K562 (cell line): ENCODE measurements around the gene AKT1. TPM values are rescaled to one million over a fixed set of nuclear protein-coding genes. Genes with fewer than 3 reads are reported as not detected.

Experiments
- ATAC-seq: fragments of 200-7000 bp; cut with Tn5 transposase; 3 replicates; pipeline ENCODE4 v1.9.1; 2020; ENCODE audit warnings: moderate library complexity
- BruUV-seq: library from RNA; stranded (reverse); fragments of 400-500 nt; replicated peaks from 2 replicates; lab custom pipeline; 2021; lab: Mats Ljungman, UMichigan
- CTCF ChIA-PET: fragments of 300-600 bp; formaldehyde crosslinking; extraction: SDS; loops from one replicate; lab custom pipeline; 2021; ENCODE audit warnings: low intra/inter-chr PET ratio; lab: Yijun Ruan, JAX
- POLR2A ChIA-PET: fragments of 300-600, 350-650 bp; sonication (Branson Sonifier 250); formaldehyde crosslinking; extraction: SDS; loops from one replicate; lab custom pipeline; 2021; ENCODE audit warnings: antibody characterized with exemption, inconsistent platforms; lab: Yijun Ruan, JAX
- DNase-seq, 4 experiments: peaks; one replicate each; pipeline versions ENCODE4 v3.0.0 to v3.0.0-alpha.2; 2011 to 2018; ENCODE audit warnings: low spot score in 3 of 4, mixed read lengths in 3 of 4; ENCODE audit errors: extremely low read depth in 1 of 4
- FAIRE-seq: peaks from 2 replicates; lab custom pipeline; 2011; peaks lifted over from hg19 to GRCh38; lab: Jason Lieb, UNC
- H2AFZ ChIP-seq: 2 replicates; pipeline ENCODE4 v1.6.0; 2011; ENCODE audit warnings: low read depth, low read length, control low read depth, inconsistent platforms
- H3K27ac ChIP-seq: fragments of 200-600 bp; 3 replicates; pipeline ENCODE4 v1.8.0; 2011; ENCODE audit warnings: low read depth, mild to moderate bottlenecking, control low read depth, inconsistent platforms, low read length, moderate library complexity, mixed read lengths; ENCODE audit errors: extremely low read depth
- H3K27me3 ChIP-seq, 2 experiments: fragments of 300-600 bp in 1 of 2; 2 replicates in 1 of 2; 3 replicates in 1 of 2; pipeline versions ENCODE4 v1.6.0 to v1.8.0; 2011; ENCODE audit warnings: inconsistent platforms in 2 of 2, low read length in 2 of 2, mild to moderate bottlenecking in 1 of 2, mixed read lengths in 1 of 2, moderate library complexity in 1 of 2; ENCODE audit not compliant: control insufficient read depth in 2 of 2, insufficient read depth in 2 of 2
- H3K36me3 ChIP-seq: fragments of 300-600 bp; 3 replicates; pipeline ENCODE4 v1.8.0; 2011; ENCODE audit warnings: mild to moderate bottlenecking, low read length, inconsistent platforms; ENCODE audit not compliant: control insufficient read depth, insufficient read depth
- H3K4me1 ChIP-seq, 2 experiments: fragments of 200-600 bp in 1 of 2; replicated peaks in 1 of 2; 2 replicates in 1 of 2; 3 replicates in 1 of 2; pipeline versions ENCODE4 v1.5.1 to v1.8.0; 2011; ENCODE audit warnings: inconsistent platforms in 2 of 2, low read length in 2 of 2, mild to moderate bottlenecking in 1 of 2, mixed read lengths in 1 of 2, moderate library complexity in 1 of 2; ENCODE audit not compliant: control insufficient read depth in 2 of 2, insufficient read depth in 2 of 2
- H3K4me2 ChIP-seq: 2 replicates; pipeline ENCODE4 v1.6.1; 2011; ENCODE audit warnings: low read length, control low read depth, inconsistent platforms, mixed read lengths; ENCODE audit not compliant: insufficient read depth
- H3K4me3 ChIP-seq: fragments of 200-600 bp; sonication (generic), shearing (Covaris generic); 2 replicates; pipeline ENCODE4 v1.5.1; 2016; ENCODE audit warnings: control low read depth, inconsistent platforms
- H3K79me2 ChIP-seq: fragments of 200-600 bp; 3 replicates; pipeline ENCODE4 v1.8.0; 2011; ENCODE audit warnings: low read length, inconsistent platforms; ENCODE audit not compliant: control insufficient read depth, insufficient read depth
- H3K9ac ChIP-seq, 2 experiments: 2 replicates each; pipeline versions ENCODE4 v1.6.0 to v1.6.1; 2011; ENCODE audit warnings: low read depth in 2 of 2, low read length in 2 of 2, control low read depth in 1 of 2, inconsistent platforms in 1 of 2, mild to moderate bottlenecking in 1 of 2, mixed read lengths in 1 of 2; ENCODE audit not compliant: insufficient read depth in 1 of 2
- H3K9me1 ChIP-seq: one replicate; pipeline ENCODE4 v1.6.0; 2011; ENCODE audit warnings: inconsistent platforms, mild to moderate bottlenecking, low read length, moderate library complexity; ENCODE audit not compliant: control insufficient read depth, insufficient read depth
- H3K9me3 ChIP-seq: replicated peaks from 2 replicates; pipeline ENCODE4 v1.5.1; 2011; ENCODE audit warnings: low read depth, low read length, inconsistent platforms; ENCODE audit not compliant: control insufficient read depth, insufficient read depth
- H4K20me1 ChIP-seq: replicated peaks from 2 replicates; pipeline ENCODE4 v1.6.1; 2011; ENCODE audit warnings: low read length, inconsistent platforms, mixed read lengths; ENCODE audit not compliant: control insufficient read depth, insufficient read depth
- CTCF ChIP-seq, 3 experiments: IDR thresholded peaks in 2 of 3; conservative IDR thresholded peaks in 1 of 3; 2 replicates each; pipeline ENCODE4 v1.5.1; 2011 to 2012; ENCODE audit warnings: low read length in 3 of 3, mild to moderate bottlenecking in 3 of 3, control low read depth in 2 of 3, improper control_type of control experiment in 1 of 3, inconsistent platforms in 1 of 3, low read depth in 1 of 3, mixed read lengths in 1 of 3, moderate library complexity in 1 of 3; ENCODE audit not compliant: insufficient read depth in 2 of 3
- NONO ChIP-seq, 2 experiments: fragments of 200-400 bp in 1 of 2; fragments of 450-650 bp in 1 of 2; formaldehyde crosslinking in 1 of 2; IDR thresholded peaks; 2 replicates each; pipeline ENCODE4 v1.6.1; 2017; ENCODE audit warnings: low read depth in 2 of 2, mild to moderate bottlenecking in 2 of 2, moderate library complexity in 2 of 2, low read length in 1 of 2
- POLR2G ChIP-seq: fragments of 200-400 bp; formaldehyde crosslinking; IDR thresholded peaks from 2 replicates; pipeline ENCODE4 v1.6.1; 2017; ENCODE audit warnings: low read depth, mild to moderate bottlenecking, antibody characterized with exemption, low read length, moderate library complexity
- ZNF764 ChIP-seq: fragments of 250-450 bp; sonication (Bioruptor Pico); IDR thresholded peaks from 2 replicates; pipeline ENCODE4 v1.4.0; 2020; ENCODE audit warnings: low read depth, mild to moderate bottlenecking, moderate library complexity
- WGBS: fragments of 100-300 bp; shearing (Covaris generic); methylation state at CpG from one replicate; pipeline ENCODE4 v1.1.6; 2016; ENCODE audit warnings: low coverage, mixed read lengths; ENCODE audit not compliant: insufficient coverage; ENCODE audit errors: missing lambda C conversion rate; 5-methylcytosine and 5-hydroxymethylcytosine counted together
- in situ Hi-C: fragments of 300-500 bp; cut with MboI; formaldehyde crosslinking; loops from 4 replicates; pipeline ENCODE4 v1.15.0; 2018; ENCODE audit warnings: inconsistent platforms, mixed read lengths
- intact Hi-C: fragments of 100-400 bp; cut with micrococcal nuclease; formaldehyde crosslinking; loops from 2 replicates; pipeline ENCODE4 v1.14.2; 2022
- polyA plus RNA-seq, 8 experiments: library from polyadenylated mRNA; depleted of rRNA in 4 of 8; stranded (reverse) in 5 of 8; unstranded in 3 of 8; fragments of >200 nt; fragmentation: Nextera tagmentation in 2 of 8; fragmentation: Illumina TruSeq in 1 of 8; extraction: Ambion mirVana in 2 of 8; extraction: Trizol in 1 of 8; gene quantifications; 2 replicates each; pipeline versions ENCODE4 v1.2.1 to v1.2.3, GENCODE V29; 2011 to 2014; ENCODE audit warnings: inconsistent platforms in 1 of 8, missing spikeins in 1 of 8
- total RNA-seq, 7 experiments: library from RNA; depleted of rRNA in 6 of 7; stranded (reverse); fragments of >200 nt in 6 of 7; fragmentation: Illumina TruSeq in 2 of 7; extraction: Trizol in 2 of 7; gene quantifications; 2 replicates each; pipeline versions ENCODE4 v1.2.1 to v1.2.3, GENCODE V29; 2011 to 2021; ENCODE audit warnings: low replicate concordance in 1 of 7

Gene AKT1
- total and polyA plus RNA-seq, 9 of the 15 experiments (the other 6 are each of a cell fraction or from before 2014, with no cell fraction given): 0.49 to 132 (median 75.1) TPM

DNA sequence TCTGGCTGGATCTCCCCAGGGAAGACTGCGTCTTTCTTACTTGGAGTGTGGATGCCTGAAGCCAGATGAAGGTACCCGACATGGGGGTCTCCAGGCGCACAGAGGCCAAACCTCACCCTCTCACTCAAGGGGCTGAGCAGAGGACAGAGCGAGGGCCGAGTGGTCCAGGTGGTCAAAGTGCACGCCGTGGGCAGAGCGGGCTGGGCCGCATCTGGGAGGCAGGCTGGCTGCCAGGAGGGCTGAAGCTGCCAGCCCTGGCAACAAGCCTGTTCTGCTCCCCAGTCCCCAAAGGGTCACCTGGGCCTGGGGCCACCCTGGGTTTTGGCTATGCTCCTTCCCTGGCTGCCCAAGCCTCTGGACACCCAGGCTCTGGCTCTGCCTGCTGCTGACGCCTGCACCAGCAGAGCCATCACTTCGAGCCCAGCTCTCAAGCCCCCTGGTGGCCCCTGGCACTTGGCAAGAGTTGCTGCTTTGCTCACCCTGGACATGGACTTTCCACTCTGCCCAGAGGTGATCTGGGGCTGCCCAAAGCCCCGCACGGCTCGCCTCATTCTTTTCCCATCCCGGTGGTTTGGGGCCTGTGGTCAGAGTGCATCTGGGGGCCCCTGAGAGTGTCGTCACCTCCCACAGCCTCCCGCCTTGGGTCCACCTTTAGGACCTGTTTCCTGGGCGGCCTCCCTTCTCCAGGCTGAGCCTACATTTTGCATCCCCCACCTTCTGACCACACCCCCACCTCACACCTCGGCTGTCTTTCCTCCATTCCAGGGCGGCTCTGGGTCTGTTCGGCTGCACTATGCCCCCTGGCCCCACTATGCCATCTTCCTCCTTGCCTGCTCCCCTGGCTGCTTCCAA lies 68.7 kb downstream of the AKT1 start:
- Histone ChIP-seq H3K4me2 (no peak overlapping the region), H3K9ac (peak overlapping the region in 1 of 2 experiments; percentile 17; a peak in 2 of 4 replicates), H3K4me1 (peaks cover 16 to 89% of the 10 kb centered on the region in 2 experiments), H3K4me3 (no peak overlapping the region), H3K36me3 (no peaks in the 10 kb centered on the region), H4K20me1 (no peaks in the 10 kb centered on the region; the same call in 1 of the 2 replicates), H3K79me2 (peaks cover 16% of the 10 kb centered on the region), H3K9me3 (no peaks in the 10 kb centered on the region), H3K9me1 (peaks cover 4% of the 10 kb centered on the region), H2AFZ (no peak overlapping the region), H3K27ac (no peak overlapping the region), H3K27me3 (no peaks in the 10 kb centered on the region)
- 79% methylated on average over 12 of the region's 21 CpGs for WGBS
- 0 out of 6 replicates have a peak, but pooled peaks of 1 of the 3 experiments have one; percentile 7 for TF ChIP-seq CTCF (IDR thresholded peaks at IDR 0.05 in 2 of 3, conservative IDR thresholded peaks at IDR 0.05 in 1 of 3; ENCODE audit: insufficient read depth in 2 of 3, low read depth in 1 of 3, low read length in 3 of 3)
- no peak for TF ChIP-seq NONO (IDR thresholded peaks at IDR 0.05; ENCODE audit: low read depth in 2 of 2, low read length in 1 of 2)
- 0 out of 2 replicates have a peak, but pooled peaks have one; percentile 14 for TF ChIP-seq POLR2G
- no peak for TF ChIP-seq ZNF764 (CRISPR knock-in tag)
- POLR2A ChIA-PET: interaction anchor here (1.0 kb wide), 1 partner anchor 26 kb away, joined by 3 read pairs; the partner anchor contains the start of gene SIVA1
- no peak for ATAC-seq
- intact Hi-C loops: no loop called here
- DNase-seq: no peak
- FAIRE-seq: no peak
- CTCF ChIA-PET: no interaction called here
- in situ Hi-C loops: no loop called here
- no TSS peak for BruUV-seq
